ENCODE measurements around the gene SLC13A5. TPM values are rescaled to one million over a fixed set of nuclear protein-coding genes. Genes with fewer than 3 reads are reported as not detected.

Gene SLC13A5
- total RNA-seq, 2 donors from 2014 or later: not detected

DNA sequence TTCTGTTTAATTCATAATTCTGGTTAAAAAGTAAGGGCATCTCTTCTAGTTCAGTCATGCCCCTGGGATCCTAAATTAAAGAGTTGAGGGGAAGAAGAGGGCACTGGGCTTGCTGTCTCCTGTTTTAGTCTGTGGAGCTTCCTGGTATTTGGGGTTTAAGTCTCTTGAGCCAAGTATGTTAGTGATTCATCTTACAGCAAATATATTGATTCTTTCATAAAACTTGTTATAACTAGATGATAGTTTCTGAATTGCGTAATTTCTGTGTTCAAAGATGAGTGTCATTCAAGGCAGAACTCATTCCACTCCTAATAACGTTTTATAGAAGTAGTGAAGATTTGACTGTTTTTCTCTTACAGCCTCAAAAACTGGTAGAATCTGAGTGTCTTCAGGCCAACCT lies 70.6 kb downstream of the SLC13A5 start:
- Histone ChIP-seq H3K4me3 (no peak overlapping the region), H3K36me3 (peaks cover 18% of the 10 kb centered on the region), H3K27me3 (no peaks in the 10 kb centered on the region), H3K4me1 (peaks cover 0 to 48% of the 10 kb centered on the region in 2 donors), H3K9me3 (no peaks in the 10 kb centered on the region), H3K27ac (no peak overlapping the region)
- TF ChIP-seq CTCF (IDR thresholded peaks at IDR 0.05): no peak
- no peak for DNase-seq (ENCODE audit: low spot score)

DNA sequence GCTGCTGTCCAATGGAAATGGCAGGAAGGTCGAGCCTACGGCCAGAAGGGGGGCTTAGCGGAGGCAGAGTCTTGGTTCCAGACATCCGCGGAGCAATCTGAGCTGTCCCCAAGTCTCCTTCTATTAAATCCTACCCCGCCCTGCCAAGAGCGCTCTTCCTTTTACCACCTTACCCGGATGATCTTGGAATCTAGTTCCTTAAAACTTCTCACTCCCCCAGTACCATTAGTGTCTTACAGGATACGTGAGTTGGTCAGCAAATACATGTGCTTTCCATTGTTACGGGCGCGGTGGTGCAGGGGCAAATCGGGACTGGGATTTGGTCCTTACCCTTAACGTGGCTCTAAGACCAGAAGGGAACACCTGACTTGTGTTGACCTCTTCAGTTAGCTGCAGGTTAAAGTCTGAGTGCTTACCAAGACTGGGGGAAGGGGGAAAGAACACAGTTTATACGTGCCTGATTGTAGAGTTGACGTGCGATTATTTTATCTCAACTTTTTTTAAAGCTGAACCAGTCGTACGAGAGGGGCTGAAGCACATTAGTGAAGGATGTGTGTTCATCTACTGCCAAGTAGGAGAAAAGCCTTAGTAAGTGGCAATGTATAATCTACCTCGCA lies 71.8 kb downstream of the SLC13A5 start:
- Histone ChIP-seq H3K27ac (peak overlapping the region; percentile 78 to 85), H3K4me3 (peak overlapping the region; percentile 78 to 85)
- DNase-seq (ENCODE audit: low spot score): no peak

GRCh38 chr17:6640536-6641246 lies 72.5 kb downstream of the SLC13A5 start, which contains the start of the genes KIAA0753 and TXNDC17:
Gene KIAA0753, minus strand, starts transcription at chr17:6640711. Its CDS starts 5,608 bp downstream, at chr17:6635103.
Gene TXNDC17, plus strand, starts transcription at chr17:6641060. Its CDS starts 23 bp downstream, at chr17:6641083.
- peaks cover 18% of the 10 kb centered on the region for H3K36me3 ChIP-seq
- DNase-seq (ENCODE audit: low spot score): peak; percentile 87
- peaks cover 0 to 45% of the 10 kb centered on the region in 2 donors for H3K4me1 ChIP-seq
- H3K9me3 ChIP-seq: no peaks in the 10 kb centered on the region
- TF ChIP-seq CTCF (IDR thresholded peaks at IDR 0.05): no peak
- peak within 1 kb of the TSS; percentile 78 to 85 for H3K4me3 ChIP-seq
- H3K27me3 ChIP-seq: no peaks in the 10 kb centered on the region
- peak within 1 kb of the TSS; percentile 78 to 85 for H3K27ac ChIP-seq

More for the DNA sequence above, 71.8 kb downstream of the SLC13A5 start:
- Histone ChIP-seq H3K36me3 (peaks cover 18% of the 10 kb centered on the region), H3K9me3 (no peaks in the 10 kb centered on the region), H3K4me1 (peaks cover 0 to 45% of the 10 kb centered on the region in 2 donors), H3K27me3 (no peaks in the 10 kb centered on the region)
- TF ChIP-seq CTCF (IDR thresholded peaks at IDR 0.05): no peak

GRCh38 chr17:6639586-6640535 lies 73.3 kb downstream of the SLC13A5 start:
- H3K27ac ChIP-seq: peak overlapping the region; percentile 78 to 85
- TF ChIP-seq CTCF (IDR thresholded peaks at IDR 0.05): no peak
- H3K27me3 ChIP-seq: no peaks in the 10 kb centered on the region
- H3K4me3 ChIP-seq: peak overlapping the region; percentile 78 to 85
- peaks cover 12% of the 10 kb centered on the region for H3K36me3 ChIP-seq
- DNase-seq (ENCODE audit: low spot score): no peak
- H3K4me1 ChIP-seq: peaks cover 0 to 45% of the 10 kb centered on the region in 2 donors
- H3K9me3 ChIP-seq: no peaks in the 10 kb centered on the region

- peak overlapping the region; percentile 78 to 85 for H3K4me3 ChIP-seq
- no peaks in the 10 kb centered on the region for H3K9me3 ChIP-seq
- peaks cover 0 to 45% of the 10 kb centered on the region in 2 donors for H3K4me1 ChIP-seq
- no peak for DNase-seq (ENCODE audit: low spot score)
- no peak for TF ChIP-seq CTCF (IDR thresholded peaks at IDR 0.05)
- H3K36me3 ChIP-seq: peaks cover 10% of the 10 kb centered on the region
- H3K27me3 ChIP-seq: no peaks in the 10 kb centered on the region
- peak overlapping the region in 1 of 2 donors; percentile 78 for H3K27ac ChIP-seq
Measured at GRCh38 chr17:6639014-6639585, 74.1 kb downstream of the SLC13A5 start.

Measured in right atrium auricular region (tissue), 2 donors.